Astrocyte (in vitro differentiated cells and primary cell): ENCODE measurements around the gene HNMT. TPM values are rescaled to one million over a fixed set of nuclear protein-coding genes. Genes with fewer than 3 reads are reported as not detected.

ENCODE experiments used
- DNase-seq: peaks from one replicate; pipeline ENCODE4 v3.0.0-alpha.2; 2010; ENCODE audit warnings: low read depth
- FAIRE-seq: peaks from 2 replicates; lab custom pipeline; 2011; peaks lifted over from hg19 to GRCh38; lab: Jason Lieb, UNC
- H2AFZ ChIP-seq: 2 replicates; pipeline ENCODE4 v1.6.0; 2012; ENCODE audit warnings: low read depth, low read length, inconsistent platforms
- H3K27ac ChIP-seq: 2 replicates; pipeline ENCODE4 v1.5.1; 2011; ENCODE audit warnings: low read depth, low read length, inconsistent platforms
- H3K27me3 ChIP-seq: 2 replicates; pipeline ENCODE4 v1.6.0; 2011; ENCODE audit warnings: low read length, inconsistent platforms; ENCODE audit not compliant: insufficient read depth
- H3K36me3 ChIP-seq: 2 replicates; pipeline ENCODE4 v1.5.1; 2011; ENCODE audit warnings: low read length, inconsistent platforms; ENCODE audit not compliant: insufficient read depth
- H3K4me1 ChIP-seq: 2 replicates; pipeline ENCODE4 v1.5.1; 2011; ENCODE audit warnings: low read length, inconsistent platforms; ENCODE audit not compliant: insufficient read depth
- H3K4me2 ChIP-seq: 2 replicates; pipeline ENCODE4 v1.6.0; 2012; ENCODE audit warnings: low read length, inconsistent platforms
- H3K4me3 ChIP-seq: 2 replicates; pipeline ENCODE4 v1.5.1; 2011; ENCODE audit warnings: low read depth, mild to moderate bottlenecking, low read length, inconsistent platforms; ENCODE audit not compliant: insufficient read depth
- H3K79me2 ChIP-seq: 2 replicates; pipeline ENCODE4 v1.6.0; 2012; ENCODE audit warnings: mild to moderate bottlenecking, low read length, inconsistent platforms; ENCODE audit not compliant: insufficient read depth
- H3K9ac ChIP-seq: 2 replicates; pipeline ENCODE4 v1.6.0; 2012; ENCODE audit warnings: mild to moderate bottlenecking, low read length, inconsistent platforms
- H3K9me3 ChIP-seq: 2 replicates; pipeline ENCODE4 v1.5.1; 2012; ENCODE audit warnings: low read depth, mild to moderate bottlenecking, low read length, inconsistent platforms; ENCODE audit not compliant: insufficient read depth
- H4K20me1 ChIP-seq: 2 replicates; pipeline ENCODE4 v1.6.0; 2012; ENCODE audit warnings: low read length, inconsistent platforms; ENCODE audit not compliant: insufficient read depth
- H3K27ac Mint-ChIP-seq: one replicate; pipeline ENCODE4 v1.8.0; 2021; ENCODE audit warnings: mild to moderate bottlenecking, mixed read lengths; ENCODE audit not compliant: unreplicated experiment
- H3K27me3 Mint-ChIP-seq: one replicate; pipeline ENCODE4 v1.8.0; 2021; ENCODE audit warnings: low read depth, mixed read lengths; ENCODE audit not compliant: unreplicated experiment
- H3K36me3 Mint-ChIP-seq: one replicate; pipeline ENCODE4 v1.8.0; 2021; ENCODE audit warnings: low read depth, mixed read lengths; ENCODE audit not compliant: unreplicated experiment
- H3K4me1 Mint-ChIP-seq: one replicate; pipeline ENCODE4 v1.8.0; 2021; ENCODE audit warnings: low read depth, mixed read lengths; ENCODE audit not compliant: unreplicated experiment
- H3K4me3 Mint-ChIP-seq: one replicate; pipeline ENCODE4 v1.8.0; 2021; ENCODE audit warnings: mild to moderate bottlenecking, moderate library complexity, mixed read lengths; ENCODE audit not compliant: unreplicated experiment
- H3K9me3 Mint-ChIP-seq: one replicate; pipeline ENCODE4 v1.8.0; 2021; ENCODE audit warnings: mild to moderate bottlenecking, mixed read lengths; ENCODE audit not compliant: unreplicated experiment
- EZH2 ChIP-seq: IDR thresholded peaks from 2 replicates; pipeline ENCODE4 v1.6.1; 2012; ENCODE audit warnings: mild to moderate bottlenecking, low read length, inconsistent platforms; ENCODE audit not compliant: insufficient read depth
- total RNA-seq: library from RNA; stranded (reverse); gene quantifications from 2 replicates; pipeline ENCODE4 v1.2.1, GENCODE V29; 2021
- TF ChIP-seq, protein P1 (sequence below): IDR thresholded peaks from 2 replicates; pipeline ENCODE4 v1.5.1; 2011; ENCODE audit warnings: low read depth, mild to moderate bottlenecking, inconsistent platforms, low read length, moderate library complexity; ENCODE audit not compliant: insufficient read depth

Gene HNMT
- total RNA-seq, 1 donor from 2014 or later = 15.3 TPM

DNA sequence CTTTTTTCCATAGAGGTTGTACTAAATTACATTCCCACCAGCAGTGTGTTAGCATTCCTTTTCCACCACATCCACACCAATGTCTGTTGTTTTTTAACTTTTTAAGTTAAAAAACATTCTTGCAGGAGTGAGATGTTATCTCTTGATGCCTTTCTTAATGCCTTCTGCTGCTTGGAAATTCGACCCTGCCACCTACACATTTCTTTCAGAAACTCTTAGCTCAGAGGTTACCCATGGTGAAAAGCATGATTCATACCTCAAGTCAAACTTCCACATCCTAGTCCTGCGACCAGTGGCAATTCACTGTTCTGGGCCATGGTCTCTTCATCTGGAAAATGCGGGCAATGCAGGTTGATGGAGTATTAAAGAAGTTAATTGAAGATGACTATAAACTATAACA, 12.7 kb upstream of the HNMT start:
- Histone ChIP-seq H3K27ac (no peak overlapping the region), H3K9ac (no peak overlapping the region), H4K20me1 (no peaks in the 10 kb centered on the region), H3K9me3 (no peaks in the 10 kb centered on the region), H3K4me1 (peaks cover 3% of the 10 kb centered on the region), H3K27me3 (no peaks in the 10 kb centered on the region), H3K79me2 (no peaks in the 10 kb centered on the region), H2AFZ (no peak overlapping the region), H3K4me3 (no peak overlapping the region), H3K36me3 (no peaks in the 10 kb centered on the region), H3K4me2 (peak overlapping the region; percentile 8)
- TF ChIP-seq, protein P1, sequence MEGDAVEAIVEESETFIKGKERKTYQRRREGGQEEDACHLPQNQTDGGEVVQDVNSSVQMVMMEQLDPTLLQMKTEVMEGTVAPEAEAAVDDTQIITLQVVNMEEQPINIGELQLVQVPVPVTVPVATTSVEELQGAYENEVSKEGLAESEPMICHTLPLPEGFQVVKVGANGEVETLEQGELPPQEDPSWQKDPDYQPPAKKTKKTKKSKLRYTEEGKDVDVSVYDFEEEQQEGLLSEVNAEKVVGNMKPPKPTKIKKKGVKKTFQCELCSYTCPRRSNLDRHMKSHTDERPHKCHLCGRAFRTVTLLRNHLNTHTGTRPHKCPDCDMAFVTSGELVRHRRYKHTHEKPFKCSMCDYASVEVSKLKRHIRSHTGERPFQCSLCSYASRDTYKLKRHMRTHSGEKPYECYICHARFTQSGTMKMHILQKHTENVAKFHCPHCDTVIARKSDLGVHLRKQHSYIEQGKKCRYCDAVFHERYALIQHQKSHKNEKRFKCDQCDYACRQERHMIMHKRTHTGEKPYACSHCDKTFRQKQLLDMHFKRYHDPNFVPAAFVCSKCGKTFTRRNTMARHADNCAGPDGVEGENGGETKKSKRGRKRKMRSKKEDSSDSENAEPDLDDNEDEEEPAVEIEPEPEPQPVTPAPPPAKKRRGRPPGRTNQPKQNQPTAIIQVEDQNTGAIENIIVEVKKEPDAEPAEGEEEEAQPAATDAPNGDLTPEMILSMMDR = no peak
- no peak for TF ChIP-seq EZH2
- Mint-ChIP-seq H3K4me3 (no peak overlapping the region), H3K27ac (peak overlapping the region; percentile 95), H3K4me1 (peaks cover 39% of the 10 kb centered on the region), H3K27me3 (no peaks in the 10 kb centered on the region), H3K9me3 (peaks cover 6% of the 10 kb centered on the region), H3K36me3 (peaks cover 2% of the 10 kb centered on the region)
- DNase-seq (peak; percentile 94), FAIRE-seq (peak; percentile 74)

DNA sequence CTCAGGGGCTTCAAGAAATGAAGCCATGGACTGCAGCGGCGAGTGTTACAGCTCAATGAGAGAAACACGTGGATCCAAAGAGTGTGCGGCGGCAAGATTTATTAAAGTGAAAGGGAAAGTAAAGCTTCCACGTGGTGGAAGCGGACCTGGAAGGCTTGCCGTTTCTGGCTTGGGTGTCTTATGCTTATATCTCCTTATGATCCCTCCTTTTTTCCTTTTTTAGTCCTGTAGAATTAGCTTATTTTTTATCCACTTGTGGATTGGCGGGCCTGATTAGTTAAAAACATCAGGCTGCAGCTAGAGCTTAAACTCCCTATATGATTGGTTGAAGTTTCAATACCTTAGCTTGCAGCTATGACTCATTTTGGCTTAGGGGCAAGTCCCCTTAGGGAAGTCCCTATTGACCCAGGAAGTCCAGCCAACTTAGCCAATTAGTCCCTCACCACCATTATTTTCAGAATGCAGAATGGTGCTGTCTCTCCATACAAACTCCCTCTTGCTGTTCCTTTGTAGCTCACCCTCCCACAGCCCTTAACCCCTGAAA, 11.6 kb upstream of the HNMT start:
- Histone ChIP-seq H3K36me3 (no peaks in the 10 kb centered on the region), H3K9me3 (no peaks in the 10 kb centered on the region), H3K4me1 (peaks cover 12% of the 10 kb centered on the region), H3K27ac (no peak overlapping the region), H3K27me3 (no peaks in the 10 kb centered on the region), H3K79me2 (no peaks in the 10 kb centered on the region), H3K4me2 (no peak overlapping the region), H4K20me1 (no peaks in the 10 kb centered on the region), H2AFZ (no peak overlapping the region), H3K4me3 (no peak overlapping the region), H3K9ac (no peak overlapping the region)
- Mint-ChIP-seq H3K36me3 (peaks cover 2% of the 10 kb centered on the region), H3K4me3 (no peak overlapping the region), H3K4me1 (peaks cover 47% of the 10 kb centered on the region), H3K27ac (peak overlapping the region; percentile 72), H3K27me3 (no peaks in the 10 kb centered on the region), H3K9me3 (peaks cover 6% of the 10 kb centered on the region)
- no peak for DNase-seq
- no peak for TF ChIP-seq EZH2
- TF ChIP-seq, protein P1 = no peak
- no peak for FAIRE-seq

DNA sequence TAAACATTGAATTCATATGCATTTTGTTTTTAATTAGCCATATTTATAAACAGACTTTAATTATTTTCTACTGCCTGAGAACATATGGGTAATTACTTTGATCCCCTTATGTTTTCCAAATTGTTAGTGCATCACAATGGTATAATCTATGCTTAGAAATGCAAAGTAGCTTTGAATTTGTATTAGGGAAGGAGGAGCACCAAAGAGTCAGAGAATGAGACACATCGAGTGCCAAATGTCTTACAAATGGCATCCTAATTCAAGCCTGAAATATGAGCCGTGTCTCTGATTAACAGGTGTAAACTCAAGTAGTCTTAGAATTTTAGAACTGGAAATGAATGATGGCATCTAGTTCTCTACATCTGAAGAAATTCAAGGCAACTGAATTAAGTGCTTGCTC, 8.7 kb upstream of the HNMT start:
- no peak for DNase-seq
- Mint-ChIP-seq H3K4me3 (no peak overlapping the region), H3K27ac (no peak overlapping the region), H3K36me3 (peaks cover 2% of the 10 kb centered on the region), H3K27me3 (no peaks in the 10 kb centered on the region), H3K4me1 (peaks cover 46% of the 10 kb centered on the region), H3K9me3 (peaks cover 6% of the 10 kb centered on the region)
- H3K79me2 ChIP-seq = no peaks in the 10 kb centered on the region
- H3K36me3 ChIP-seq = no peaks in the 10 kb centered on the region
- no peak for FAIRE-seq
- H3K27ac ChIP-seq = no peak overlapping the region
- no peak overlapping the region for H2AFZ ChIP-seq
- no peaks in the 10 kb centered on the region for H3K27me3 ChIP-seq
- peaks cover 12% of the 10 kb centered on the region for H3K4me1 ChIP-seq
- no peaks in the 10 kb centered on the region for H3K9me3 ChIP-seq
- no peak overlapping the region for H3K4me3 ChIP-seq
- TF ChIP-seq, protein P1 = no peak
- no peak for TF ChIP-seq EZH2
- no peak overlapping the region for H3K9ac ChIP-seq
- no peak overlapping the region for H3K4me2 ChIP-seq
- no peaks in the 10 kb centered on the region for H4K20me1 ChIP-seq
